Loucy (cell line): ENCODE data around the gene HSPG2.
"Not testable (repeated sequence)": the region's sequence is repeated elsewhere in the genome, so short reads cannot be mapped to it uniquely, and the experiment has no call there.

ENCODE experiments used
- H2AFZ ChIP-seq: fragments of 200-600 bp; sonication (generic); 2 replicates; pipeline ENCODE4 v1.6.0; 2016; ENCODE audit warnings: antibody characterized with exemption, mild to moderate bottlenecking, low read length, moderate library complexity
- H3F3A ChIP-seq: fragments of 200-600 bp; 2 replicates; pipeline ENCODE4 v1.6.0; 2016; ENCODE audit warnings: antibody characterized with exemption, low read depth, mild to moderate bottlenecking
- H3K27me3 ChIP-seq: fragments of 200-600 bp; sonication (generic); 2 replicates; pipeline ENCODE4 v1.6.1; 2014; ENCODE audit warnings: low read length, mild to moderate bottlenecking; ENCODE audit not compliant: insufficient read depth, poor library complexity, severe bottlenecking
- H3K36me3 ChIP-seq: fragments of 200-600 bp; sonication (generic); 2 replicates; pipeline ENCODE4 v1.6.1; 2016; ENCODE audit warnings: low read length; ENCODE audit not compliant: insufficient read depth
- H3K4me1 ChIP-seq: fragments of 200-600 bp; sonication (generic); 2 replicates; pipeline ENCODE4 v1.5.1; 2014; ENCODE audit warnings: low read length, mild to moderate bottlenecking; ENCODE audit not compliant: insufficient read depth, poor library complexity, severe bottlenecking
- H3K4me2 ChIP-seq: fragments of 200-600 bp; sonication (generic); 2 replicates; pipeline ENCODE4 v1.6.0; 2014; ENCODE audit warnings: antibody characterized with exemption, low read length, low read depth, mild to moderate bottlenecking; ENCODE audit not compliant: poor library complexity, severe bottlenecking
- H3K4me3 ChIP-seq: fragments of 200-600 bp; sonication (generic); 2 replicates; pipeline ENCODE4 v1.5.1; 2014; ENCODE audit warnings: low read length, mild to moderate bottlenecking, mixed read lengths; ENCODE audit not compliant: poor library complexity, severe bottlenecking
- H3K79me2 ChIP-seq: fragments of 200-600 bp; sonication (generic); 2 replicates; pipeline ENCODE4 v1.6.1; 2014; ENCODE audit warnings: low read length; ENCODE audit not compliant: insufficient read depth
- H3K9ac ChIP-seq: fragments of 200-600 bp; sonication (generic); 2 replicates; pipeline ENCODE4 v1.6.0; 2014; ENCODE audit warnings: mild to moderate bottlenecking, low read depth, low read length, moderate library complexity; ENCODE audit not compliant: poor library complexity, severe bottlenecking
- H3K9me2 ChIP-seq: fragments of 200-600 bp; sonication (generic); replicated peaks from 2 replicates; pipeline ENCODE4 v1.6.1; 2016; ENCODE audit warnings: low read depth, low read length, mixed read lengths
- H3K9me3 ChIP-seq: fragments of 200-600 bp; sonication (generic); 2 replicates; pipeline ENCODE4 v1.6.1; 2014; ENCODE audit warnings: mild to moderate bottlenecking, antibody characterized with exemption, low read length, low read depth; ENCODE audit not compliant: insufficient read depth
- H4K20me1 ChIP-seq: fragments of 200-600 bp; sonication (generic); 2 replicates; pipeline ENCODE4 v1.6.0; 2014; ENCODE audit warnings: antibody characterized with exemption, low read length, mild to moderate bottlenecking; ENCODE audit not compliant: insufficient read depth, poor library complexity, severe bottlenecking
- EZH2phosphoT487 ChIP-seq: fragments of 200-600 bp; IDR thresholded peaks from 2 replicates; pipeline ENCODE4 v1.6.1; 2018; ENCODE audit warnings: antibody characterized with exemption, mild to moderate bottlenecking, moderate library complexity, borderline replicate concordance
- TF ChIP-seq, protein P1 (sequence below): fragments of 200-600 bp; sonication (generic); conservative IDR thresholded peaks from 2 replicates; pipeline ENCODE4 v1.5.1; 2014; ENCODE audit warnings: mild to moderate bottlenecking, antibody characterized with exemption, low read length

The HSPG2 gene

DNA sequence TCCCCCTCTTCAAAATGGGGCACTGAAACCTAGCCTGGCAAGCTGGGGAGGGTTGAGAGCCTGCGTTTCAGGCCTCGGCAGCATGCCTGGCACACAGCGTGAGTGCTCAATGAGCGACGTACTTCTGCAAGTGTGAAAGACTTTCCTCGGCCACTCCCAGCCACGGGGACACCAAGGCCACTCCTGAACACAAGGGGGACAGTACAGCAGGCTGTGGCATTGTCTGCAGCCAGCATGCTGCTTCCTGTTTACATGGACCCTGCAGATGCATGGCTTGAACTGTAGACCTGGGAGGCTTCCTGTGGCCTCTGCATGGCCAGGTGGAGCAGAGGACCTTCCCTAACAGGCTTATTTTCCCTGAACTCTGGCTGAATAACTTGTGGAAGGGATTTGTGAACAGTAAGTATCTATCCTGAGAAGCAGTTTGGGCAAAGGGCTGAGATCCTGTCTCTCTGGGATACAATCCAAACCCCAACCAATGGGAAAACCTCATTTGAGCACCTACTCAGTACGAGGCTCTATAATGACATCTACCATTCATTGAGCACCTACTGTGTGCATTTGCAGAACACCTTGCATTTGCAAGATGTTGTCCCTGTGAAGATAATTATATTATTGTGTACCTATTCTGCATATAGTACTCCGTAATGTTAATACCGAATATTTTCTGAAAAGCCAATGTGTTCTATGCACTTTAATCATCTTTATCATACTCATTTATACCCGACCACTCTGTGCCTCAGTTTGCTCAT is 9.9 kb upstream of the HSPG2 start:
- Histone ChIP-seq H3K4me3 (no peak overlapping the region), H3K4me1 (no peaks in the 10 kb centered on the region), H4K20me1 (no peaks in the 10 kb centered on the region), H3K4me2 (no peak overlapping the region), H3K9me3 (no peaks in the 10 kb centered on the region), H3K9ac (no peak overlapping the region), H3K27me3 (no peaks in the 10 kb centered on the region), H3K9me2 (no peaks in the 10 kb centered on the region), H3K36me3 (no peaks in the 10 kb centered on the region), H2AFZ (0 out of 2 replicates have a peak overlapping the region, but pooled peaks have one; percentile 21), H3F3A (no peaks in the 10 kb centered on the region), H3K79me2 (no peaks in the 10 kb centered on the region)
- TF ChIP-seq EZH2phosphoT487: no peak
- TF ChIP-seq, protein P1, sequence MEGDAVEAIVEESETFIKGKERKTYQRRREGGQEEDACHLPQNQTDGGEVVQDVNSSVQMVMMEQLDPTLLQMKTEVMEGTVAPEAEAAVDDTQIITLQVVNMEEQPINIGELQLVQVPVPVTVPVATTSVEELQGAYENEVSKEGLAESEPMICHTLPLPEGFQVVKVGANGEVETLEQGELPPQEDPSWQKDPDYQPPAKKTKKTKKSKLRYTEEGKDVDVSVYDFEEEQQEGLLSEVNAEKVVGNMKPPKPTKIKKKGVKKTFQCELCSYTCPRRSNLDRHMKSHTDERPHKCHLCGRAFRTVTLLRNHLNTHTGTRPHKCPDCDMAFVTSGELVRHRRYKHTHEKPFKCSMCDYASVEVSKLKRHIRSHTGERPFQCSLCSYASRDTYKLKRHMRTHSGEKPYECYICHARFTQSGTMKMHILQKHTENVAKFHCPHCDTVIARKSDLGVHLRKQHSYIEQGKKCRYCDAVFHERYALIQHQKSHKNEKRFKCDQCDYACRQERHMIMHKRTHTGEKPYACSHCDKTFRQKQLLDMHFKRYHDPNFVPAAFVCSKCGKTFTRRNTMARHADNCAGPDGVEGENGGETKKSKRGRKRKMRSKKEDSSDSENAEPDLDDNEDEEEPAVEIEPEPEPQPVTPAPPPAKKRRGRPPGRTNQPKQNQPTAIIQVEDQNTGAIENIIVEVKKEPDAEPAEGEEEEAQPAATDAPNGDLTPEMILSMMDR: no peak

DNA sequence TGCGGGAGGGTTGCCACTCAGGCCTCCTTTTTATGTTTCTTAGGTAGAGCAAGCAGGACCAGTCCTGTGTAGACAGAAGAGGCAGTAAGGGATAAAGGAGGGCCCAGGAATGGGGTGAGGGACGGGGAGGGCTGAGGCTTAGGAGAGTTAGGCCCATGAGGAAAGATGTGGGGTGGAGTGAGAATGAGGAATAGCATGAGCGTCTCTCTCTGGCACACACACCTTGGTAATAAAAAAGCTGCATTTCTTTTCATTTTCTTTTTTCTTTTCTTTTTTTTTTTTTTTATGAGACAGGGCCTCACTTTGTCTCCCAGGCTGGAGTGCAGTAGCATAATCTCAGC is 7.6 kb upstream of the HSPG2 start:
- Histone ChIP-seq H3K27me3 (no peaks in the 10 kb centered on the region), H3K4me1 (no peaks in the 10 kb centered on the region), H3K4me2 (no peak overlapping the region), H3K9ac (no peak overlapping the region), H3K36me3 (no peaks in the 10 kb centered on the region), H3K79me2 (no peaks in the 10 kb centered on the region), H3K4me3 (no peak overlapping the region), H3F3A (no peaks in the 10 kb centered on the region), H3K9me3 (no peaks in the 10 kb centered on the region), H3K9me2 (no peaks in the 10 kb centered on the region), H2AFZ (no peak overlapping the region), H4K20me1 (no peaks in the 10 kb centered on the region)
- TF ChIP-seq EZH2phosphoT487: no peak
- TF ChIP-seq, protein P1: no peak

DNA sequence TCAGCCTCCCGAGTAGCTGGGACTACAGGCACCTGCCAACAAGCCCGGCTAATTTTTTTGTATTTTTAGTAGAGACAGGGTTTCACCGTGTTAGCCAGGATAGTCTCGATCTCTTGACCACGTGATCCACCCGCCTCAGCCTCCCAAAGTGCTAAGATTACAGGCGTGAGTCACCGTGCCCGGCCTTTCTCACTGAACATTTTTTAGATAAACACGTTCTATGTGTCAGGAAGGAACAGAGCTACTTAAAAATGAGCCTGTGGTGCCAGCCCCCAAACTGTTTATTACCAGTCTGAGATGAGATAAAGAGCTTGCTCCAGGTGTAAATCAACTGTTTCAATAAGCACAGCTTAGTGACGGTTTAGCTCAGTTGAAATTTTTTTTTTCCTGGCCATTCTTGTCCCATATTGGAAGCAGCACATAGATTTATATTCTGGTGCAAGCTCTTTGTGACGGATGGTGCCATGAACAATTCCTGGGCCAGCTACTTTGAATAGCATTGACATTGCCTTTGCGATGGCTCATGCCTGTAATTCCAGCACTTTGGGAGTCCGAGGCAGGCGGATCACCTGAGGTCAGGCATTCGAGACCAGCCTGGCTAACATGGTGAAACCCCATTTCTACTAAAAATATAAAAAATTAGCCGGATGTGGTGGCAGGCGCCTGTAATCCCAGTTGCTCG is 6.0 kb upstream of the HSPG2 start:
- H3K9me3 ChIP-seq, H3K4me3 ChIP-seq, H3K9ac ChIP-seq, H3K79me2 ChIP-seq, H3K36me3 ChIP-seq, H3K4me1 ChIP-seq, H4K20me1 ChIP-seq, H2AFZ ChIP-seq, H3K9me2 ChIP-seq, H3K4me2 ChIP-seq, H3F3A ChIP-seq, H3K27me3 ChIP-seq: not testable (repeated sequence)
